ENCODE data around the gene NECTIN3.

The NECTIN3 gene

GRCh38 chr3:111071257-111072030, at the start of gene NECTIN3:
TSS of gene NECTIN3 (plus strand) at chr3:111071816. CDS start at chr3:111072018, 202 bp downstream.
- Mint-ChIP-seq H3K27me3 (peaks cover 69% of the 10 kb centered on the region), H3K36me3 (ENCODE audit: low read depth) (peaks cover 9% of the 10 kb centered on the region), H3K4me3 (peak within 1 kb of the TSS; percentile 74), H3K4me1 (ENCODE audit: low read depth) (peaks cover 26% of the 10 kb centered on the region), H3K27ac (peak within 1 kb of the TSS; percentile 51), H3K9me3 (no peaks in the 10 kb centered on the region)
- intact Hi-C loops (cut with micrococcal nuclease): no loop called here

GRCh38 chr3:111027868-111028267, 43.7 kb upstream of the NECTIN3 start:
- intact Hi-C loops (cut with micrococcal nuclease): no loop called here
- no peak overlapping the region for H3K27ac Mint-ChIP-seq
- H3K27me3 Mint-ChIP-seq: no peaks in the 10 kb centered on the region
- no peaks in the 10 kb centered on the region for H3K36me3 Mint-ChIP-seq (ENCODE audit: low read depth)
- H3K4me1 Mint-ChIP-seq (ENCODE audit: low read depth): no peaks in the 10 kb centered on the region
- no peak overlapping the region for H3K4me3 Mint-ChIP-seq
- no peaks in the 10 kb centered on the region for H3K9me3 Mint-ChIP-seq

- H3K9me3 Mint-ChIP-seq: peaks cover 8% of the 10 kb centered on the region
- intact Hi-C loops (cut with micrococcal nuclease): no loop called here
- H3K4me1 Mint-ChIP-seq (ENCODE audit: low read depth): no peaks in the 10 kb centered on the region
- no peak overlapping the region for H3K27ac Mint-ChIP-seq
- no peaks in the 10 kb centered on the region for H3K36me3 Mint-ChIP-seq (ENCODE audit: low read depth)
- H3K4me3 Mint-ChIP-seq: no peak overlapping the region
- no peaks in the 10 kb centered on the region for H3K27me3 Mint-ChIP-seq
Observed at GRCh38 chr3:111031538-111031937, 40.1 kb upstream of the NECTIN3 start.

GRCh38 chr3:111032677-111033076, 38.9 kb upstream of the NECTIN3 start:
- H3K4me1 Mint-ChIP-seq (ENCODE audit: low read depth): no peaks in the 10 kb centered on the region
- H3K27me3 Mint-ChIP-seq: no peaks in the 10 kb centered on the region
- intact Hi-C loops (cut with micrococcal nuclease): loop anchor here (1.0 kb wide), 1 partner anchor 21 kb away; no protein-coding TSS in a partner anchor
- H3K27ac Mint-ChIP-seq: no peak overlapping the region
- H3K36me3 Mint-ChIP-seq (ENCODE audit: low read depth): no peaks in the 10 kb centered on the region
- no peak overlapping the region for H3K4me3 Mint-ChIP-seq
- H3K9me3 Mint-ChIP-seq: peaks cover 19% of the 10 kb centered on the region

GRCh38 chr3:111033470-111034050, 38.1 kb upstream of the NECTIN3 start:
- peaks cover 23% of the 10 kb centered on the region for H3K9me3 Mint-ChIP-seq
- H3K36me3 Mint-ChIP-seq (ENCODE audit: low read depth): no peaks in the 10 kb centered on the region
- intact Hi-C loops (cut with micrococcal nuclease): loop anchor here (1.0 kb wide), 1 partner anchor 22 kb away; no protein-coding TSS in a partner anchor
- no peaks in the 10 kb centered on the region for H3K27me3 Mint-ChIP-seq
- no peak overlapping the region for H3K4me3 Mint-ChIP-seq
- H3K4me1 Mint-ChIP-seq (ENCODE audit: low read depth): no peaks in the 10 kb centered on the region
- H3K27ac Mint-ChIP-seq: no peak overlapping the region

GRCh38 chr3:111035316-111035715, 36.3 kb upstream of the NECTIN3 start:
- Mint-ChIP-seq H3K27me3 (no peaks in the 10 kb centered on the region), H3K4me1 (ENCODE audit: low read depth) (no peaks in the 10 kb centered on the region), H3K27ac (no peak overlapping the region), H3K9me3 (peaks cover 33% of the 10 kb centered on the region), H3K4me3 (no peak overlapping the region), H3K36me3 (ENCODE audit: low read depth) (no peaks in the 10 kb centered on the region)
- intact Hi-C loops (cut with micrococcal nuclease): no loop called here

- no peaks in the 10 kb centered on the region for H3K4me1 Mint-ChIP-seq (ENCODE audit: low read depth)
- peaks cover 39% of the 10 kb centered on the region for H3K9me3 Mint-ChIP-seq
- no peaks in the 10 kb centered on the region for H3K27me3 Mint-ChIP-seq
- H3K36me3 Mint-ChIP-seq (ENCODE audit: low read depth): no peaks in the 10 kb centered on the region
- H3K27ac Mint-ChIP-seq: no peak overlapping the region
- intact Hi-C loops (cut with micrococcal nuclease): no loop called here
- H3K4me3 Mint-ChIP-seq: no peak overlapping the region
Observed at GRCh38 chr3:111035902-111036301, 35.7 kb upstream of the NECTIN3 start.

- H3K4me1 Mint-ChIP-seq (ENCODE audit: low read depth): no peaks in the 10 kb centered on the region
- intact Hi-C loops (cut with micrococcal nuclease): no loop called here
- no peak overlapping the region for H3K4me3 Mint-ChIP-seq
- peaks cover 39% of the 10 kb centered on the region for H3K9me3 Mint-ChIP-seq
- no peaks in the 10 kb centered on the region for H3K27me3 Mint-ChIP-seq
- H3K27ac Mint-ChIP-seq: no peak overlapping the region
- no peaks in the 10 kb centered on the region for H3K36me3 Mint-ChIP-seq (ENCODE audit: low read depth)
Observed at GRCh38 chr3:111040959-111041358, 30.7 kb upstream of the NECTIN3 start.

- intact Hi-C loops (cut with micrococcal nuclease): no loop called here
- Mint-ChIP-seq H3K27ac (no peak overlapping the region), H3K36me3 (ENCODE audit: low read depth) (no peaks in the 10 kb centered on the region), H3K4me3 (no peak overlapping the region), H3K27me3 (peaks cover 4% of the 10 kb centered on the region), H3K9me3 (peaks cover 6% of the 10 kb centered on the region), H3K4me1 (ENCODE audit: low read depth) (no peaks in the 10 kb centered on the region)
Observed at GRCh38 chr3:111045564-111045963, 26.1 kb upstream of the NECTIN3 start.

- intact Hi-C loops (cut with micrococcal nuclease): no loop called here
- peaks cover 4% of the 10 kb centered on the region for H3K27me3 Mint-ChIP-seq
- no peaks in the 10 kb centered on the region for H3K36me3 Mint-ChIP-seq (ENCODE audit: low read depth)
- no peak overlapping the region for H3K4me3 Mint-ChIP-seq
- H3K27ac Mint-ChIP-seq: no peak overlapping the region
- H3K9me3 Mint-ChIP-seq: no peaks in the 10 kb centered on the region
- peaks cover 5% of the 10 kb centered on the region for H3K4me1 Mint-ChIP-seq (ENCODE audit: low read depth)
Observed at GRCh38 chr3:111047042-111047441, 24.6 kb upstream of the NECTIN3 start.

GRCh38 chr3:111047812-111048435, 23.7 kb upstream of the NECTIN3 start:
- peaks cover 6% of the 10 kb centered on the region for H3K27me3 Mint-ChIP-seq
- H3K36me3 Mint-ChIP-seq (ENCODE audit: low read depth): no peaks in the 10 kb centered on the region
- no peak overlapping the region for H3K27ac Mint-ChIP-seq
- peaks cover 5% of the 10 kb centered on the region for H3K4me1 Mint-ChIP-seq (ENCODE audit: low read depth)
- intact Hi-C loops (cut with micrococcal nuclease): no loop called here
- no peak overlapping the region for H3K4me3 Mint-ChIP-seq
- no peaks in the 10 kb centered on the region for H3K9me3 Mint-ChIP-seq

GRCh38 chr3:111051354-111051753, 20.3 kb upstream of the NECTIN3 start:
- peaks cover 10% of the 10 kb centered on the region for H3K27me3 Mint-ChIP-seq
- H3K36me3 Mint-ChIP-seq (ENCODE audit: low read depth): no peaks in the 10 kb centered on the region
- peaks cover 5% of the 10 kb centered on the region for H3K4me1 Mint-ChIP-seq (ENCODE audit: low read depth)
- H3K27ac Mint-ChIP-seq: no peak overlapping the region
- peaks cover 19% of the 10 kb centered on the region for H3K9me3 Mint-ChIP-seq
- intact Hi-C loops (cut with micrococcal nuclease): no loop called here
- no peak overlapping the region for H3K4me3 Mint-ChIP-seq

- Mint-ChIP-seq H3K9me3 (no peaks in the 10 kb centered on the region), H3K27me3 (peaks cover 50% of the 10 kb centered on the region), H3K4me3 (no peak overlapping the region), H3K36me3 (ENCODE audit: low read depth) (peaks cover 9% of the 10 kb centered on the region), H3K4me1 (ENCODE audit: low read depth) (peaks cover 26% of the 10 kb centered on the region), H3K27ac (no peak overlapping the region)
- intact Hi-C loops (cut with micrococcal nuclease): no loop called here
Observed at GRCh38 chr3:111068574-111068973, 3.0 kb upstream of the NECTIN3 start.
